Measurements from ENCODE around the gene TAF11L9. TPM values are rescaled to one million over a fixed set of nuclear protein-coding genes. Genes with fewer than 3 reads are reported as not detected.
"Not testable (repeated sequence)": the region's sequence is repeated elsewhere in the genome, so short reads cannot be mapped to it uniquely, and the experiment has no call there.

The TAF11L9 gene
- total and polyA plus RNA-seq, 5 experiments from 2014 or later = not detected

- H3K4me3 Mint-ChIP-seq, H3K9me3 Mint-ChIP-seq, H3K36me3 Mint-ChIP-seq, H3K27ac Mint-ChIP-seq, ATAC-seq, H3K4me1 Mint-ChIP-seq, POLR2A ChIA-PET, DNase-seq, H3K27me3 Mint-ChIP-seq: not testable (repeated sequence)
These were observed 8.5 kb downstream of the TAF11L9 start, which contains the start of gene TAF11L7 for GRCh38 chr5:17585658-17586057. TSS of gene TAF11L7 (minus strand) at chr5:17585758.

Other genes with a start within 250 kb of the TAF11L9 start
- gene TAF11L2, start 96.2 kb downstream of the TAF11L9 start, total RNA-seq = not detected
- gene TAF11L2, start 96.2 kb downstream of the TAF11L9 start, polyA plus RNA-seq = not detected
- not detected for gene TAF11L3, start 76.0 kb downstream of the TAF11L9 start, total RNA-seq
- not detected for gene TAF11L3, start 76.0 kb downstream of the TAF11L9 start, polyA plus RNA-seq
- not detected for gene TAF11L4, start 72.6 kb downstream of the TAF11L9 start, total RNA-seq
- not detected for gene TAF11L4, start 72.6 kb downstream of the TAF11L9 start, polyA plus RNA-seq
- not detected for gene TAF11L5, start 69.2 kb downstream of the TAF11L9 start, total RNA-seq
- gene TAF11L5, start 69.2 kb downstream of the TAF11L9 start, polyA plus RNA-seq = not detected
- not detected for gene TAF11L6, start 65.7 kb downstream of the TAF11L9 start, total RNA-seq
- not detected for gene TAF11L6, start 65.7 kb downstream of the TAF11L9 start, polyA plus RNA-seq
- not detected for gene TAF11L7, start 8.6 kb downstream of the TAF11L9 start, total RNA-seq
- gene TAF11L7, start 8.6 kb downstream of the TAF11L9 start, polyA plus RNA-seq = not detected
- not detected for gene TAF11L8, start 3.4 kb downstream of the TAF11L9 start, total RNA-seq
- gene TAF11L8, start 3.4 kb downstream of the TAF11L9 start, polyA plus RNA-seq = not detected
- not detected for gene TAF11L10, start 3.4 kb upstream of the TAF11L9 start, total RNA-seq
- gene TAF11L10, start 3.4 kb upstream of the TAF11L9 start, polyA plus RNA-seq = not detected
- gene TAF11L11, start 9.8 kb upstream of the TAF11L9 start, total RNA-seq = not detected
- not detected for gene TAF11L11, start 9.8 kb upstream of the TAF11L9 start, polyA plus RNA-seq
- gene TAF11L12, start 16.0 kb upstream of the TAF11L9 start, total RNA-seq = not detected
- gene TAF11L12, start 16.0 kb upstream of the TAF11L9 start, polyA plus RNA-seq = not detected
- not detected for gene TAF11L13, start 37.7 kb upstream of the TAF11L9 start, total RNA-seq
- not detected for gene TAF11L13, start 37.7 kb upstream of the TAF11L9 start, polyA plus RNA-seq
- not detected for gene TAF11L14, start 40.1 kb upstream of the TAF11L9 start, total RNA-seq
- gene TAF11L14, start 40.1 kb upstream of the TAF11L9 start, polyA plus RNA-seq = not detected

All from naive thymus-derived CD8-positive, alpha-beta T cell (primary cell).